NB4 (cell line): ENCODE measurements around the gene TEX13D.

Source experiments
- POLR2A ChIP-seq: IDR thresholded peaks from 2 replicates; pipeline ENCODE4 v1.6.1; 2011; ENCODE audit warnings: mild to moderate bottlenecking; ENCODE audit not compliant: insufficient read length; ENCODE audit errors: extremely low read depth
- TF ChIP-seq, protein P1 (sequence below): IDR thresholded peaks from one replicate; pipeline ENCODE4 v1.5.1; 2012; ENCODE audit warnings: low read depth, low read length

DNA sequence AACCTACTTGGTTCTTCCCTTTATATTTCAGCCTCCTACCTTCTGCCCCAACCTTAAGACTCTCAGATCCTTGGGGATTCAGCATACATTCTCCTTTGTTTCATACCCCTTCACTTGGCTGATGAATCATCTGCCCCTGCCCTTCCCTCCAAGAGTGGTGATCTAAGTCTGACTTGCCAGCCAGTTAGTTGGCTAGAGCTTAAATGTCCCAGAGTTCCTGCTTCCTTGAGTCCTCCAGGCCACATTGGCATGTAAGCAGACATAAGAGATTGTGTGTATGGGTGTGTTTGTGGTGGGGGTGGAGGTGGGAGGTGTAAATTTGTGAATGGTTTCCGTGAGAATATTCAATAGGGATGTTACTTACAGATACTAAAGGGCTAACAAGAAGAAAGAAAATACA lies 3.7 kb upstream of the TEX13D start:
- no peak for TF ChIP-seq POLR2A
- TF ChIP-seq, protein P1, sequence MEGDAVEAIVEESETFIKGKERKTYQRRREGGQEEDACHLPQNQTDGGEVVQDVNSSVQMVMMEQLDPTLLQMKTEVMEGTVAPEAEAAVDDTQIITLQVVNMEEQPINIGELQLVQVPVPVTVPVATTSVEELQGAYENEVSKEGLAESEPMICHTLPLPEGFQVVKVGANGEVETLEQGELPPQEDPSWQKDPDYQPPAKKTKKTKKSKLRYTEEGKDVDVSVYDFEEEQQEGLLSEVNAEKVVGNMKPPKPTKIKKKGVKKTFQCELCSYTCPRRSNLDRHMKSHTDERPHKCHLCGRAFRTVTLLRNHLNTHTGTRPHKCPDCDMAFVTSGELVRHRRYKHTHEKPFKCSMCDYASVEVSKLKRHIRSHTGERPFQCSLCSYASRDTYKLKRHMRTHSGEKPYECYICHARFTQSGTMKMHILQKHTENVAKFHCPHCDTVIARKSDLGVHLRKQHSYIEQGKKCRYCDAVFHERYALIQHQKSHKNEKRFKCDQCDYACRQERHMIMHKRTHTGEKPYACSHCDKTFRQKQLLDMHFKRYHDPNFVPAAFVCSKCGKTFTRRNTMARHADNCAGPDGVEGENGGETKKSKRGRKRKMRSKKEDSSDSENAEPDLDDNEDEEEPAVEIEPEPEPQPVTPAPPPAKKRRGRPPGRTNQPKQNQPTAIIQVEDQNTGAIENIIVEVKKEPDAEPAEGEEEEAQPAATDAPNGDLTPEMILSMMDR, result no peak
